Measurements from ENCODE around the gene AATK.

- TF ChIP-seq CTCF (IDR thresholded peaks at IDR 0.05; ENCODE audit: poor library complexity) (no peak), EZH2 (IDR thresholded peaks at IDR 0.05; ENCODE audit: borderline replicate concordance) (no peak), EZH2phosphoT487 (IDR thresholded peaks at IDR 0.05; ENCODE audit: low read depth, severe bottlenecking, unreplicated experiment) (no peak)
Observed at GRCh38 chr17:81071761-81072741, 94.0 kb downstream of the AATK start.

Measured in hepatocyte (in vitro differentiated cells).